ENCODE measurements around the gene CLIC3.
"Not testable (repeated sequence)": the region's sequence is repeated elsewhere in the genome, so short reads cannot be mapped to it uniquely, and the experiment has no call there.

CLIC3 gene

GRCh38 chr9:137035937-137036336 lies 39.6 kb upstream of the CLIC3 start:
- in situ Hi-C loops (cut with MboI; ENCODE audit: low sequenced_read_pairs, unreplicated experiment), result loop anchor here (10.0 kb wide), 1 partner anchor 261 kb away; no protein-coding TSS in a partner anchor
- TF ChIP-seq, protein P1, sequence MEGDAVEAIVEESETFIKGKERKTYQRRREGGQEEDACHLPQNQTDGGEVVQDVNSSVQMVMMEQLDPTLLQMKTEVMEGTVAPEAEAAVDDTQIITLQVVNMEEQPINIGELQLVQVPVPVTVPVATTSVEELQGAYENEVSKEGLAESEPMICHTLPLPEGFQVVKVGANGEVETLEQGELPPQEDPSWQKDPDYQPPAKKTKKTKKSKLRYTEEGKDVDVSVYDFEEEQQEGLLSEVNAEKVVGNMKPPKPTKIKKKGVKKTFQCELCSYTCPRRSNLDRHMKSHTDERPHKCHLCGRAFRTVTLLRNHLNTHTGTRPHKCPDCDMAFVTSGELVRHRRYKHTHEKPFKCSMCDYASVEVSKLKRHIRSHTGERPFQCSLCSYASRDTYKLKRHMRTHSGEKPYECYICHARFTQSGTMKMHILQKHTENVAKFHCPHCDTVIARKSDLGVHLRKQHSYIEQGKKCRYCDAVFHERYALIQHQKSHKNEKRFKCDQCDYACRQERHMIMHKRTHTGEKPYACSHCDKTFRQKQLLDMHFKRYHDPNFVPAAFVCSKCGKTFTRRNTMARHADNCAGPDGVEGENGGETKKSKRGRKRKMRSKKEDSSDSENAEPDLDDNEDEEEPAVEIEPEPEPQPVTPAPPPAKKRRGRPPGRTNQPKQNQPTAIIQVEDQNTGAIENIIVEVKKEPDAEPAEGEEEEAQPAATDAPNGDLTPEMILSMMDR (IDR thresholded peaks at IDR 0.05; ENCODE audit: borderline replicate concordance, control extremely low read depth, extremely low read depth, insufficient read depth, missing control alignments), result no peak
- no peak for DNase-seq (ENCODE audit: low spot score)

- no peak for DNase-seq (ENCODE audit: low spot score)
- in situ Hi-C loops (cut with MboI; ENCODE audit: low sequenced_read_pairs, unreplicated experiment), result loop anchor here (10.0 kb wide), 1 partner anchor 261 kb away; no protein-coding TSS in a partner anchor
- TF ChIP-seq, protein P1 (IDR thresholded peaks at IDR 0.05; ENCODE audit: borderline replicate concordance, control extremely low read depth, extremely low read depth, insufficient read depth, missing control alignments), result no peak
Observed at GRCh38 chr9:137035507-137035834, 39.1 kb upstream of the CLIC3 start.

DNA sequence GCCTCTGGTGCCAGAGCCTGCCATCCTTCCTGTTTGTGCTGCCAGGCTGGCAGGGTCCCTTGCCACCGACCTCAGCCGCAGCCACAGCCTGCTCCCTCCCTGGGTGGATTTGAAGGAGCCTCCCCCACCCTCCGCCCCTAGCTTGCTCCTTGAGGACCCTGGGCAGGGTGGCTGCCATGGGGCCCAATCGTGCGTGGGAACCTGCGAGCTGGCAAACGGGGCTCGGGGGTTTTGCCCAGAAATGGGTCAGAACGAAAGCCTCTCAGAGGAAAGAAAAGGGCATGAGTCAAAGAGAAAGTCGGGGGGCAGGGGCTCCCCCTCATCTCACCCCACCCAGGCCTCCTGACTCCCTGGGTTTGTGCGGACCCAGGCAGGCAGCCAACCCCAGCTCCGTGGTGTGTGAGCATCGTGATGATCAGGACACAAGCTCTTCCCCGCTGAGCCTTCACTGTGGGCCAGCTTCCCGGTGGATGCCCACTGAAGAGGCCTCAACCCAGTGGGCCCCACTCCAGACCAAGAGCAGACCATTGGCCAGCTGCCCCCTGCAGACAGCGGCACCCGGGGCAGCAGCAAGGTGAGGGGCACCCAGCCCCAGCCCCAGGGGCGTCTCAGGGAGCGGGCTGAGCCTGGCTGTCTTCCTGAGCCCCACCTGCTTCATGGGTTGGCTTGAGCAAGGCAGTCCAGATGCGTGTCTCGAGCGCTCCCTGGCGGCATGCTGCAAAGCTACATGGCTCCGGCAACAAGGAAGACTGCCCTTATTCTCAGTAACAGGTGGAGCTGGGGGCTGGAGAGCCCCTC lies 38.5 kb upstream of the CLIC3 start:
- TF ChIP-seq, protein P1 (IDR thresholded peaks at IDR 0.05; ENCODE audit: borderline replicate concordance, control extremely low read depth, extremely low read depth, insufficient read depth, missing control alignments), result peak; percentile 99
- DNase-seq (ENCODE audit: low spot score), result peak; percentile 95
- in situ Hi-C loops (cut with MboI; ENCODE audit: low sequenced_read_pairs, unreplicated experiment), result loop anchor here (10.0 kb wide), 1 partner anchor 260 kb away; no protein-coding TSS in a partner anchor

GRCh38 chr9:137034039-137034708 lies 37.8 kb upstream of the CLIC3 start:
- DNase-seq (ENCODE audit: low spot score), result no peak
- TF ChIP-seq, protein P1 (IDR thresholded peaks at IDR 0.05; ENCODE audit: borderline replicate concordance, control extremely low read depth, extremely low read depth, insufficient read depth, missing control alignments), result no peak
- in situ Hi-C loops (cut with MboI; ENCODE audit: low sequenced_read_pairs, unreplicated experiment), result loop anchor here (10.0 kb wide), 1 partner anchor 259 kb away; no protein-coding TSS in a partner anchor

DNA sequence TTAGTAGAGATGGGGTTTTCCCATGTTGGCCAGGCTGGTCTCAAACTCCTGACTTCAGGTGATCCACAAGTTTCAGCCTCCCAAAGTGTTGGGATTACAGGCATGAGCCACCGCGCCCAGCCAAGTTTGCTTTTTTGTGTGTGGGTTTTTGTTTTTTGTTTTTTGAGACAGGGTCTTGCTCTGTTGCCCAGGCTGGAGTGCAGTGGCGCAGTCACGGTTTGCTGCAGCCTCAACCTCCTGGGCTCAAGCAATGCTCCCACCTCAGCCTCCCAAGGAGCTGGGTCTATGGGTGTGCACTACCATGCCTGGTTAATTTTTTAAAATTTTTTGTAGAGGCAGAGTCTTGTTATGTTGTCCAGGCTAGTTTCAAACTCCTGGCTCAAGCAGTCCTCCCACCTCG lies 37.1 kb upstream of the CLIC3 start:
- in situ Hi-C loops (cut with MboI; ENCODE audit: low sequenced_read_pairs, unreplicated experiment), result loop anchor here (10.0 kb wide), 1 partner anchor 259 kb away; no protein-coding TSS in a partner anchor
- not testable (repeated sequence) for DNase-seq (ENCODE audit: low spot score)

DNA sequence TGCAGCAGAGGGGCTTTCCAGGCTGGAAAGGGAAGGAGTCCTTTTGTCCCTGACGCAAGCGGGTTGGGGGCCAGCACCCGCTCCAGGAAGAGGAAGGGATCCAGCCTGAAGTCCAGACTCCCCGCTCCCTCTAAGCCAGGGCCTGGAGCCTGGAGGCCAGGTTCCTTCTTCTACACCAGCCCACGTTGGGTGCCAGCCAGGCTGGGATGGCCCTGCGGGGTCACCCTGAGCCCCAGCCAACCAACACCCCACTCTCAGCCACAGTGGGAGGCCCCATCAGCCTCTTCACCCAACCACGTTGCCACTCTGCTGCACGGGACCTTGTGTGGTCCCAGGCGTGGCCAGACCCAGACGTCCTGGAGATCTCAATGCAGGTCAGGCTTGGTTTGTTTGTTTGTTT lies 36.5 kb upstream of the CLIC3 start:
- in situ Hi-C loops (cut with MboI; ENCODE audit: low sequenced_read_pairs, unreplicated experiment), result loop anchor here (10.0 kb wide), 1 partner anchor 258 kb away; no protein-coding TSS in a partner anchor
- DNase-seq (ENCODE audit: low spot score), result no peak

More for the DNA sequence above, 36.5 kb upstream of the CLIC3 start:
- TF ChIP-seq, protein P1 (IDR thresholded peaks at IDR 0.05; ENCODE audit: borderline replicate concordance, control extremely low read depth, extremely low read depth, insufficient read depth, missing control alignments), result no peak
